ENCODE data around the gene TRMT10B.

GRCh38 chr9:37730256-37730655 lies 23.3 kb upstream of the TRMT10B start:
- TF ChIP-seq RARB (CRISPR knock-in tag; IDR thresholded peaks at IDR 0.05) (no peak), CHD2 (IDR thresholded peaks at IDR 0.05; ENCODE audit: low read length, partially characterized antibody) (no peak)

All from A549 (cell line).